Hematopoietic multipotent progenitor cell treated with erythropoietin and hydrocortisone succinate and interleukin-3 and kit ligand, for 6 days (in vitro differentiated cells): ENCODE results near the gene FBF1.
A peak's percentile ranks its signal among the peaks of the same experiment; 100 is the strongest.
"Not testable (repeated sequence)": the region's sequence is repeated elsewhere in the genome, so short reads cannot be mapped to it uniquely, and the experiment has no call there.

Experiments
- DNase-seq: peaks from one replicate; pipeline ENCODE4 v3.0.0-alpha.2; 2015

FBF1 gene

GRCh38 chr17:75940727-75941441, at the start of gene FBF1:
Gene FBF1, minus strand, starts transcription at chr17:75941042. Its CDS starts 2,893 bp downstream, at chr17:75938149.
- DNase-seq, result peak; percentile 96

- peak; percentile 55 for DNase-seq
These were observed 46.2 kb upstream of the FBF1 start for GRCh38 chr17:75987041-75987440.

DNA sequence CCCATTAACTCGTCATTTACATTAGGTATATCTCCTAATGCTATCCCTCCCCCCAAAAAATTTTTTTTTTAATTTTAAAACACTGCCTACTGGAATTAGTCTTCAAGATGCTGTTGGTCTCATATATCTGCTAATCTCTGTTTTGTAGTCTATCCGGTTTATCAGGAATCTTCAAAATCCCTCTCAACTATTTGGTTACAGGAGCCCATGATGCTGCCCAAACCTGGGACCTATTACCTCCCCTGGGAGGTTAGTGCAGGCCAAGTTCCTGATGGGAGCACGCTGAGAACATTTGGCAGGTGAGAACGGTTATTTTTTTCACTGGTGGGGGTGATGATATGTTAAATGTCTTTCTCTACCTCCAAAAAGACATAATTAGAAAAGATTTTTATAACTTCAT, 45.1 kb upstream of the FBF1 start:
- no peak for DNase-seq

GRCh38 chr17:75983501-75984181, 42.8 kb upstream of the FBF1 start:
- DNase-seq, result peak; percentile 89

DNA sequence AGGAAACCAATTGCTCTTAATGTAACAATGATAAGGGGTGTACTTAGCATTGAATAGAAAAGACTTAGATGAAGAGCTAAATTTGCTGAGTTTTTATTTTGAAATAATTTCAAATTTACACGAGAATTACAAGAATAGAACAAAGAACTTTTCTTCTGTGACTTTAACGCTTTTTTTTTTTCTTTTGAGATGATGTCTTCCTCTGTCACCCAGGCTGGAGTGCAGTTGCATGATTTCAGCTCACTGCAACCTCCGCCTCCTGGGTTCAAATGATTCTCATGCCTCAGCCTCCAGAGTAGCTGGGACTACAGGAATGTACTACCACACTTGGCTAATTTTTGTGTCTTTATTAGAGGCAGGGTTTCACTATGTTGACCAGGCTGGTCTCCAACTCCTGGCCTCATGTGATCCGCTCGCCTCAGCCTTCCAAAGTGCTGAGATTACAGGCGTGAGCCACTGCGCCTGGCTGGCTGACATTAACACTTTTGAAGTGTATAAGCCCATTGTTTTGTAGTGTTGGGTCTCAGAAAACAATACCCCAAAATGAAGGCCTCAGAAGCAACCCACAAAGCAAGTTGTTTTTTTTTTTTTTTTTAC, 40.3 kb upstream of the FBF1 start:
- DNase-seq, result no peak

- no peak for DNase-seq
These were observed 39.6 kb upstream of the FBF1 start for GRCh38 chr17:75980188-75981018.

- no peak for DNase-seq
These were observed 38.9 kb upstream of the FBF1 start for GRCh38 chr17:75979705-75980187.

- peak; percentile 99 for DNase-seq
These were observed 38.3 kb upstream of the FBF1 start, which contains the start of the genes ACOX1 and TEN1 for GRCh38 chr17:75978938-75979704. Gene ACOX1, minus strand, starts transcription at chr17:75979166. Its CDS starts 93 bp downstream, at chr17:75979073. Gene TEN1, plus strand, starts transcription at chr17:75979240. Its CDS starts 6,953 bp downstream, at chr17:75986193.

GRCh38 chr17:75976175-75976848, 35.5 kb upstream of the FBF1 start:
- peak; percentile 78 for DNase-seq

DNA sequence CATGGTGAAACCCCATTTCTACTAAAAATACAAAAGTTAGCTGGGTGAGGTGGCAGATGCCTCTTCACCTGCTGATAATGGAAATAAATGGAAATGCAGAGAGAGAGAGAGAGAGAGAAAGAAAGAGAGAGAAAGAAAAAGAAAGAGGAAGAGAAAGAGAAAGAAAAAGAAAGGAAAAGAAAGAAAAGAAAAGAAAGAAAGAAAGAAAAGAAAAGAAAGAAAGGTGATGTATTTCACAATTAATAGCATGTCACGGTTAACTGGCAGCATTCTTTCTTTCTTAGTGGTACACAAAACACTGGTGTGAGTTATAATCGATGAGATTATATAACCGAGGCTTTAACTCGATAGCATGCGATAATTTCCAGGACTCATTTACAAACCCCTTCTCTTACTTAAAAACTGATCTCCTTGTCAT, 34.9 kb upstream of the FBF1 start:
- DNase-seq, result no peak

DNA sequence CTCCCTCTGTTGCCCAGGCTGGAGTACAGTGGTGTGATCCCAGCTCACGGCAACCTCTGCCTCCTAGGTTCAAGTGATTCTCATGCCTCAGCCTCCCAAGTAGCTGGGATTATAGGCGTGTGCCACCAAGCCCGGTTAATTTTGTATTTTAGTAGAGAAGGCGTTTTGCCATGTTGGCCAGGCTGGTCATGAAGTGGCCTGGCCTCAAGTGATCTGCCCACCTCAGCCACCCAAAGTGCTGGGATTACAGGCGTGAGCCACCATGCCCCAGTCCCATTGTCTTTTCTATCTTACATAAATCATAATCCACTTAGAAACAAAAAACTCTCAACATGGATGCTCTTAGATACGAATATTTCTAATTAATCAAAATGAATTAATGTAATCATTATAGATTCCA, 34.3 kb upstream of the FBF1 start:
- not testable (repeated sequence) for DNase-seq

DNA sequence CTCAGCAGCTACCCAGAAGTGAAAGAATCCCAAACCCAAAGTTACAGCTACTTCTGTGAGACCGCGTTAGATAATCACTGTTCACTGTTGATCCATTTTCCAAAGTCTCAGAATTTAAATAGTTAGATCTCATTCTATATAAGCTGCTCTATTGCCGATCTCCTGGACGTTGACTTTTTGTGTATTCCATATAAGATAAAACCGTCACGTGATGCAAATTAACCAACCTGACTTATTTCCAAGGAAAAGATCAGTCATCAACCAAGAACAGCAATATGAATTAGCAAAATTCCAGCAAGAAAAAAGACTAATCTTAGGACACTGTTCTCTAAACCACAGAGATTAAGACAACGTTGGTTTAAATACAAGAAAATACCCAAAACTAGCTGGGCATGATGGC, 29.8 kb upstream of the FBF1 start:
- DNase-seq, result no peak

GRCh38 chr17:75970011-75970523, 29.2 kb upstream of the FBF1 start:
- peak; percentile 64 for DNase-seq

DNA sequence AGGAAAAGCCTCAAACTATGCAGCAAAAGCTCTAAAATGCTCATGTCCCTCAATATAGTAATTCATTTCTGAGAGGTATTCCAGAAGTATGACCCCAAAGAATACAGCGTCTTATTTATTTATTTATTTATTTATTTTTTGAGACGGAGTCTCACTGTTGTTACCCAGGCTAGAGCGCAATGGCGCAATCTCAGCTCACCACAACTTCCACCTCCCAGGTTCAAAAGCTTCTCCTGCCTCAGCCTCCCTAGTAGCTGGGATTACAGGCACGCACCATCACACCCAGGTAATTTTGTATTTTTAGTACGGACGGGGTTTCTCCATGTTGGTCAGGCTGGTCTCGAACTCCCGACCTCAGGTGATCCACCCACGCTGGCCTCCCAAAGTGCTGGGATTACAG, 28.2 kb upstream of the FBF1 start:
- not testable (repeated sequence) for DNase-seq

- DNase-seq, result no peak
These were observed 24.6 kb upstream of the FBF1 start for GRCh38 chr17:75965468-75965867.

GRCh38 chr17:75959839-75960511, 19.1 kb upstream of the FBF1 start:
- DNase-seq, result no peak

DNA sequence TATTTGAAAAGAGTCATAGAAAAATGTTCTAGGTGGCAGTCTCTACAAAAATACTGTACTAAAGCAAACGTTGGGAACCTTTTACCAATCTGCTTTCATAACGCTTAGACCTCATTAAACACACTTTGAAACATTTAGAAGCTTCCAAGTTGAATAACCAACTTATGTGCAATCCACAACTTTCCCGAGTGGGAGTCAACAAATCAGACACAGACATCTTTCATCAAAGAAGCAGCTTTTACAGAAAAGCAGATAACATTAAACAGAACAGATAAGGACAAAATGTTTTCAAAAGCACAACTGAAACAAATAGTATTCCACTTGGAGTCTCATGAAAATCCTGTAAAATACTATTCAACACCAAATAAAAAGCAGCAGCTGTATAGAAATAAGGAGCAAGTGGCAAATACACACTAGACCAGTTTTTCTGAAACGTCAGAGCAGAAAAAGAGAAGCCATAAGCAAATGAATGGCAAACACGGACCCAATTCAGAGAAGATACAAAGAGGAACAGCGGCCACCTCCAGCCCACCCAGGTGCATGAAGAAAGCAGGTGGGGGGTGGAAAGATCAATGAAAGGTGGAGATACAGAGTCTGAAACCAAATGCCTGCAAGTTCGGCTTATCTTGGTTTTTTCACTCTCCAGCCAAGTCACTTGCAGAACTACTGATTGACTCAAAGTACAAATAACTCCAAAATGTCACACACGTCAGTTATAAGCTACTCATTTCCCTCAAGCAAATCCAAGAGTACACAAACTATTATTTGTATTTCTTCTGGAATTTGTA, 18.4 kb upstream of the FBF1 start:
- peak; percentile 47 for DNase-seq

- peak; percentile 96 for DNase-seq
These were observed 10.2 kb upstream of the FBF1 start for GRCh38 chr17:75950855-75951554.

- no peak for DNase-seq
These were observed 9.6 kb upstream of the FBF1 start for GRCh38 chr17:75950421-75950820.
